Fibroblast of lung (primary cell): ENCODE measurements around the gene PALLD. TPM values are rescaled to one million over a fixed set of nuclear protein-coding genes. Genes with fewer than 3 reads are reported as not detected.

Experiments used
- DNase-seq, 2 donors: peaks; one replicate each; pipeline versions ENCODE4 v3.0.0 to v3.0.0-alpha.2; 2010; ENCODE audit warnings: low read depth in 2 of 2
- H2AFZ ChIP-seq: 2 replicates; pipeline ENCODE4 v1.5.1; 2012; ENCODE audit warnings: low read length, control low read depth, inconsistent platforms
- H3K27ac ChIP-seq: 2 replicates; pipeline ENCODE4 v1.5.1; 2011; ENCODE audit warnings: low read length, control low read depth; ENCODE audit not compliant: insufficient read depth
- H3K27me3 ChIP-seq: 2 replicates; pipeline ENCODE4 v1.5.1; 2011; ENCODE audit warnings: mild to moderate bottlenecking, low read length; ENCODE audit not compliant: control insufficient read depth, insufficient read depth
- H3K36me3 ChIP-seq: 2 replicates; pipeline ENCODE4 v1.5.1; 2011; ENCODE audit warnings: low read length; ENCODE audit not compliant: control insufficient read depth, insufficient read depth
- H3K4me1 ChIP-seq: 2 replicates; pipeline ENCODE4 v1.5.1; 2011; ENCODE audit warnings: low read length; ENCODE audit not compliant: control insufficient read depth, insufficient read depth; ENCODE audit errors: extremely low read depth
- H3K4me2 ChIP-seq: 2 replicates; pipeline ENCODE4 v1.5.1; 2011; ENCODE audit warnings: low read length, control low read depth; ENCODE audit not compliant: insufficient read depth; ENCODE audit errors: extremely low read depth
- H3K4me3 ChIP-seq, 4 experiments: fragments of 200-600 bp in 1 of 4; sonication (generic) in 1 of 4; replicated peaks in 1 of 4; 2 replicates each; pipeline ENCODE4 v1.5.1; 2011 to 2016; ENCODE audit warnings: low read length in 4 of 4, low read depth in 3 of 4, mild to moderate bottlenecking in 3 of 4, control low read depth in 2 of 4, inconsistent platforms in 1 of 4, mixed read lengths in 1 of 4; ENCODE audit not compliant: insufficient read depth in 1 of 4; ENCODE audit errors: control extremely low read depth in 1 of 4
- H3K79me2 ChIP-seq: 2 replicates; pipeline ENCODE4 v1.5.1; 2012; ENCODE audit warnings: mild to moderate bottlenecking, low read length, inconsistent platforms; ENCODE audit not compliant: control insufficient read depth, insufficient read depth
- H3K9ac ChIP-seq: 2 replicates; pipeline ENCODE4 v1.5.1; 2011; ENCODE audit warnings: mild to moderate bottlenecking, low read length, control low read depth; ENCODE audit not compliant: insufficient read depth
- H3K9me3 ChIP-seq: 2 replicates; pipeline ENCODE4 v1.5.1; 2012; ENCODE audit warnings: low read depth, low read length; ENCODE audit not compliant: control insufficient read depth, insufficient read depth
- H4K20me1 ChIP-seq: 2 replicates; pipeline ENCODE4 v1.5.1; 2011; ENCODE audit warnings: low read length; ENCODE audit not compliant: control insufficient read depth, insufficient read depth; ENCODE audit errors: extremely low read depth
- EZH2 ChIP-seq: IDR thresholded peaks from 2 replicates; pipeline ENCODE4 v1.5.1; 2012; ENCODE audit warnings: low read length, control low read depth, mild to moderate bottlenecking; ENCODE audit errors: missing control alignments
- polyA plus RNA-seq, 2 donors: library from polyadenylated mRNA; depleted of rRNA in 1 of 2; stranded (reverse) in 1 of 2; unstranded in 1 of 2; fragments of >200 nt; gene quantifications; 2 replicates each; pipeline ENCODE4 v1.2.1, GENCODE V29; 2011 to 2012; ENCODE audit warnings: missing spikeins in 1 of 2
- total RNA-seq: library from RNA; depleted of rRNA; stranded (reverse); fragments of >200 nt; gene quantifications from 2 replicates; pipeline ENCODE4 v1.2.1, GENCODE V29; 2014
- TF ChIP-seq, protein P1 (sequence below), 2 donors: IDR thresholded peaks in 1 of 2; conservative IDR thresholded peaks in 1 of 2; 1 replicate in 1 of 2; 2 replicates in 1 of 2; pipeline ENCODE4 v1.5.1; 2011 to 2012; ENCODE audit warnings: low read length in 2 of 2, control low read depth in 1 of 2, inconsistent platforms in 1 of 2, low read depth in 1 of 2, mild to moderate bottlenecking in 1 of 2

The PALLD gene
- total and polyA plus RNA-seq, 2 donors (not counting 1 experiment from before 2014, with no cell fraction given) = 200 to 205 TPM

DNA sequence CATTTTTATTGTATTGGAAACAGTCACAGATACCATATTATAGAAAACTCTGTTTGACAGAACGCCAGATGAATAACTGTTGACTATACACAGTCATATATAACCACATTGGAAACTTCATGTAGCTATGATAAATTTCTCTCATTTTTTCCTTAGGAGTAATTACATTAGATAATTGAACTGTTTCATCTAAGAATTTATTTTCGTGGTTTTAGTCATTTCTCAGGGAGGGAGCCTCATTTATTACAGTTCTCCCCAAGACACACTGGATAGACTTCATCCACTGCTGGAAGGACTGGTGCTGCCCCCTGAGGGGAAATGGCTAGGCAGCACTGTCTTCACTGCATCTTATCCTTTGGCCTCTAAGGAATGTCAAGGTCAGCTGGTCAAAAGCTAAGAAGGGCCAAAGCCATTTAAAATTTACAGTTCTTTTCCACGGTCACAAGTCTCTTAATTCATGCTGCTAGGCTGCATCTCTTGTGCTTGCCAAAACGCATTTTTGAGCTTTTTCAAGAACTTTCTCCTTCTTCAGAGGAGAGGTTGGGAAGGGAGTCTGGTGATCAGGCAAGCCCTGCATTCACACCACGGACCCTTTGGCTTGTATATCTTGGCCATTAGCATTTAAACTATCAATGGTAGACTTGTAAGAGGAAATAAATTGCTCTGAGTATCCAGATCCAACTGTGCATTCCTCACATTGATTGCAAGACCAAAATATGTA, 368.1 kb downstream of the PALLD start:
- Histone ChIP-seq H3K4me1 (peaks cover 31% of the 10 kb centered on the region), H3K4me2 (peak overlapping the region; percentile 79), H2AFZ (no peak overlapping the region), H3K27me3 (no peaks in the 10 kb centered on the region), H3K4me3 (no peak overlapping the region), H3K36me3 (peaks cover 5% of the 10 kb centered on the region), H3K27ac (peak overlapping the region; percentile 69), H3K9me3 (no peaks in the 10 kb centered on the region), H4K20me1 (no peaks in the 10 kb centered on the region), H3K9ac (no peak overlapping the region), H3K79me2 (peaks cover 55% of the 10 kb centered on the region)
- TF ChIP-seq EZH2 = no peak
- TF ChIP-seq, protein P1, sequence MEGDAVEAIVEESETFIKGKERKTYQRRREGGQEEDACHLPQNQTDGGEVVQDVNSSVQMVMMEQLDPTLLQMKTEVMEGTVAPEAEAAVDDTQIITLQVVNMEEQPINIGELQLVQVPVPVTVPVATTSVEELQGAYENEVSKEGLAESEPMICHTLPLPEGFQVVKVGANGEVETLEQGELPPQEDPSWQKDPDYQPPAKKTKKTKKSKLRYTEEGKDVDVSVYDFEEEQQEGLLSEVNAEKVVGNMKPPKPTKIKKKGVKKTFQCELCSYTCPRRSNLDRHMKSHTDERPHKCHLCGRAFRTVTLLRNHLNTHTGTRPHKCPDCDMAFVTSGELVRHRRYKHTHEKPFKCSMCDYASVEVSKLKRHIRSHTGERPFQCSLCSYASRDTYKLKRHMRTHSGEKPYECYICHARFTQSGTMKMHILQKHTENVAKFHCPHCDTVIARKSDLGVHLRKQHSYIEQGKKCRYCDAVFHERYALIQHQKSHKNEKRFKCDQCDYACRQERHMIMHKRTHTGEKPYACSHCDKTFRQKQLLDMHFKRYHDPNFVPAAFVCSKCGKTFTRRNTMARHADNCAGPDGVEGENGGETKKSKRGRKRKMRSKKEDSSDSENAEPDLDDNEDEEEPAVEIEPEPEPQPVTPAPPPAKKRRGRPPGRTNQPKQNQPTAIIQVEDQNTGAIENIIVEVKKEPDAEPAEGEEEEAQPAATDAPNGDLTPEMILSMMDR (conservative IDR thresholded peaks at IDR 0.05 in 1 of 2, IDR thresholded peaks at IDR 0.05 in 1 of 2; ENCODE audit: low read depth in 1 of 2, low read length in 2 of 2) = peak; percentile 37 to 53
- peak; percentile 51 to 83 for DNase-seq

DNA sequence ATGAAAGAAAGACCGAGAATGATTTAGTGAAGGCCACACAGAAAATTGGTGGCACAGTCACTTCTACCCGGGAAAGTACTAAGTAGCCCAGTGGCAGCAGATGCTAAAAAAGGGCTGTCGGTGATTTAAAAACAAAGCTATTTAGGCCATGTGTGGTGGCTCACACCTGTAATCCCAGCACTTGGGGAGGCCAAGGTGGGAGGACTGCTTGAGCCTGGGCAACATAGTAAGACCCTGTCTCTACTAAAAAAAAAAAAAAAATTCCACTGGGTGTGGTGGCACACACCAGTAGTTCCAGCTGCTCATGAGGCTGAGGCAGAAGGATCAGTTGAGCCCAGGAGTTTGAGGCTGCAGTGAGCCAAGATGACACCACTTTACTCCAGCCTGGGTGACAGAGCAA, 369.0 kb downstream of the PALLD start:
- peaks cover 27% of the 10 kb centered on the region for H3K4me1 ChIP-seq
- H3K27ac ChIP-seq = peak overlapping the region; percentile 26
- H3K9ac ChIP-seq = no peak overlapping the region
- H4K20me1 ChIP-seq = no peaks in the 10 kb centered on the region
- no peak overlapping the region for H3K4me3 ChIP-seq
- peaks cover 3% of the 10 kb centered on the region for H3K36me3 ChIP-seq
- no peak overlapping the region for H2AFZ ChIP-seq
- no peaks in the 10 kb centered on the region for H3K9me3 ChIP-seq
- no peak for DNase-seq
- no peaks in the 10 kb centered on the region for H3K27me3 ChIP-seq
- H3K4me2 ChIP-seq = no peak overlapping the region
- peaks cover 50% of the 10 kb centered on the region for H3K79me2 ChIP-seq
- TF ChIP-seq, protein P1 (conservative IDR thresholded peaks at IDR 0.05 in 1 of 2, IDR thresholded peaks at IDR 0.05 in 1 of 2; ENCODE audit: low read depth in 1 of 2, low read length in 2 of 2) = no peak
- TF ChIP-seq EZH2 = no peak

DNA sequence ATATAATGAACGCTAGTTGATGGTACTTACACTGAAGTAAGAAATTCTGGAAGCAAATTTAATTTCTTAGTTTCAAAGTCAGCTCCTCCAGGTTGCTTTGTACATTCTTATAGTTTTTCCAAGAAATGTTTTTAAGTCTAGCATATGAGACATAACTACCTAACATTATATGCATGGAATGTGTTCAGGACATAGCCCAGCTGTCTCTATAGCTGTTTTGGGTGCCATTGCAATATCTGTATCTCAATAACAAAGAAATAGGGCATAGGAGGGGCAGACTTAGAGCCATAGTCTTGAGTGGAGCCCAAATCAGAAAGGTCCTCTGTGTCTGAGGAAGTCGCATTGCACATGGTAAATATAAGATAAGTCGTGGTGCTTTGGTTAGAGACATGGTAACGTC, 369.8 kb downstream of the PALLD start:
- peak in 1 of 2 donors; percentile 51 for DNase-seq
- H3K9me3 ChIP-seq = no peaks in the 10 kb centered on the region
- H3K27ac ChIP-seq = no peak overlapping the region
- H3K79me2 ChIP-seq = peaks cover 47% of the 10 kb centered on the region
- no peak overlapping the region for H3K4me3 ChIP-seq
- H3K27me3 ChIP-seq = no peaks in the 10 kb centered on the region
- H3K36me3 ChIP-seq = peaks cover 3% of the 10 kb centered on the region
- no peak overlapping the region for H2AFZ ChIP-seq
- no peak overlapping the region for H3K9ac ChIP-seq
- H3K4me2 ChIP-seq = no peak overlapping the region
- H4K20me1 ChIP-seq = no peaks in the 10 kb centered on the region
- no peak for TF ChIP-seq EZH2
- TF ChIP-seq, protein P1 (conservative IDR thresholded peaks at IDR 0.05 in 1 of 2, IDR thresholded peaks at IDR 0.05 in 1 of 2; ENCODE audit: low read depth in 1 of 2, low read length in 2 of 2) = no peak
- H3K4me1 ChIP-seq = peaks cover 27% of the 10 kb centered on the region
